Embryonic facial prominence (tissue), 1 donor: ENCODE measurements around the gene PNMA8C.
"Not testable (repeated sequence)": the region's sequence is repeated elsewhere in the genome, so short reads cannot be mapped to it uniquely, and the experiment has no call there.

Experiments used
- DNase-seq: peaks from one replicate; pipeline ENCODE4 v3.0.0-alpha.2; 2016; ENCODE audit errors: extremely low spot score

PNMA8C gene

GRCh38 chr19:46411925-46412649 is 16.6 kb downstream of the PNMA8C start:
- DNase-seq = no peak

- no peak for DNase-seq
These were observed 17.4 kb downstream of the PNMA8C start for GRCh38 chr19:46411088-46411924.

GRCh38 chr19:46410205-46411087 is 18.3 kb downstream of the PNMA8C start:
- DNase-seq = no peak

- no peak for DNase-seq
These were observed 19.5 kb downstream of the PNMA8C start for GRCh38 chr19:46409191-46409590.

GRCh38 chr19:46408664-46409039 is 20.1 kb downstream of the PNMA8C start:
- no peak for DNase-seq

- DNase-seq = no peak
These were observed 20.7 kb downstream of the PNMA8C start for GRCh38 chr19:46407856-46408663.

GRCh38 chr19:46406976-46407375 is 21.8 kb downstream of the PNMA8C start:
- no peak for DNase-seq

- DNase-seq = no peak
These were observed 23.8 kb downstream of the PNMA8C start for GRCh38 chr19:46404753-46405468.

GRCh38 chr19:46404055-46404752 is 24.5 kb downstream of the PNMA8C start:
- DNase-seq = no peak

- DNase-seq = no peak
These were observed 26.0 kb downstream of the PNMA8C start for GRCh38 chr19:46402725-46403124.

GRCh38 chr19:46397801-46398479 is 30.8 kb downstream of the PNMA8C start:
- DNase-seq = not testable (repeated sequence)

GRCh38 chr19:46394402-46394797 is 34.3 kb downstream of the PNMA8C start:
- no peak for DNase-seq

- DNase-seq = no peak
These were observed 35.0 kb downstream of the PNMA8C start for GRCh38 chr19:46393456-46394401.

- DNase-seq = no peak
These were observed 35.9 kb downstream of the PNMA8C start for GRCh38 chr19:46392837-46393236.

- no peak for DNase-seq
These were observed 36.4 kb downstream of the PNMA8C start for GRCh38 chr19:46392252-46392801.

GRCh38 chr19:46391296-46392251 is 37.2 kb downstream of the PNMA8C start:
- DNase-seq = no peak

GRCh38 chr19:46390866-46391265 is 37.9 kb downstream of the PNMA8C start:
- no peak for DNase-seq
